KG1 (cell line): Measurements from ENCODE around the gene CAMKMT.
"Not testable (repeated sequence)": the region's sequence is repeated elsewhere in the genome, so short reads cannot be mapped to it uniquely, and the experiment has no call there.

ENCODE experiments used
- DNase-seq: peaks from one replicate; lab custom pipeline; 2025; lab: John Stamatoyannopoulos, UW

The CAMKMT gene

GRCh38 chr2:44505664-44506063 lies 143.9 kb downstream of the CAMKMT start:
- DNase-seq: not testable (repeated sequence)

GRCh38 chr2:44510246-44510645 lies 148.5 kb downstream of the CAMKMT start:
- no peak for DNase-seq

- DNase-seq: no peak
Measured at GRCh38 chr2:44515416-44515815, 153.7 kb downstream of the CAMKMT start.

GRCh38 chr2:44519026-44519425 lies 157.3 kb downstream of the CAMKMT start:
- no peak for DNase-seq

- DNase-seq: no peak
Measured at GRCh38 chr2:44522846-44523245, 161.1 kb downstream of the CAMKMT start.

GRCh38 chr2:44524347-44524926 lies 162.7 kb downstream of the CAMKMT start:
- no peak for DNase-seq

- DNase-seq: no peak
Measured at GRCh38 chr2:44526352-44526751, 164.6 kb downstream of the CAMKMT start.

DNA sequence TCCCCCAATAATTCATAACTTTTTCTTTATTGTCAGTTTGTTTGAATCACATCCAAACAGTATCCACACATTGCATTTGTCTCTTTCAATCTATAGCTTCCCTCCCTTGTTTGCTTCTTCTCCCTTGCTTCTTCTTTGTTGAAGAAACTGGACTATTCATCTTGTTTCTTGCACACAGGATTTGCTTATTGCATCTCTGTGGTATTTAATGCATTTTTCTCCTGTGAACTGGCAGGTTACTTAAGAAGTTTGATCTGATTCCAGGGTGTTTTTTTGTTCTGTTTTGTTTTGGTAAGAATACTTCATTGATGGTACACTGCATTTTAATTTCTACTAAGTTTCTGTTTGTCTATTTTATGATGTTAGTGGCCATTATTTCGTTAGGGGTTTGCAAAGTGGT lies 166.8 kb downstream of the CAMKMT start:
- DNase-seq: no peak

- DNase-seq: no peak
Measured at GRCh38 chr2:44529448-44529847, 167.7 kb downstream of the CAMKMT start.

GRCh38 chr2:44531289-44531688 lies 169.5 kb downstream of the CAMKMT start:
- DNase-seq: no peak

DNA sequence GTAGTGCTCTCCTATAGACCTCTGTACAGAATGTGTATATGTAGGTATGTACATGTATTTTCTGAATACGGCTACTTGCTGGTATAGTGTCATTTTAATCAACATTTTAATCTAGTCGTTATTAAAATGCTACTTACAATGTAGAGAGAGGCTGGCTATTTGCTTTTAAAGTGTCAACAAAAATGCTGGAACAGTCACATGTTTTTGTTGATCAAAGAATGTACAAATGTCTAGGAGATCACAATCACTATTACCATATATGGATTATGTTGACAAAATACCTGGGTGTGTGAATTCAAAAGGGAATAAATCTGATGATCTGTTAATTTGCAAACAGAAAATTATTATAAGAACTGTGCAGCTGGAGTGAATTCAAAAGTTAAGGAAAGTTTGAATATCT lies 170.3 kb downstream of the CAMKMT start:
- DNase-seq: no peak

DNA sequence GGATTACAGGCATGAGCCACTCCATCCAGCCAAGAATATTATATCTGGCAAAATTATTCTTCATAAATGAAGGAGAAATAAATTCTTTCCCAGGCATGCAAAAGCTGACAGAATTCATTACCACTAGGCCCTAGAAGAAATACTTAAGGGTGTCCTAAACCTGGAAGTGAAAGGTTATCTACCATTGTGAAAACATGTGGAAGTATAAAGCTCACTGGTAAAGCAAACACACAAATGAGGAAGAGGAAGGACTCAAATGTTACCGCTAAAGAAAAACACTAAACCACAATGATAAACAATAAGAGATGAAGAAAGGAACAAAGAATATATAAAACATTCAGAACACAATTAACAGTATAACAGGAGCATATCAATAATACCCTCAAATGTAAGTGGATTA lies 171.8 kb downstream of the CAMKMT start:
- no peak for DNase-seq

GRCh38 chr2:44535376-44535775 lies 173.6 kb downstream of the CAMKMT start:
- no peak for DNase-seq

- DNase-seq: no peak
Measured at GRCh38 chr2:44537264-44537663, 175.5 kb downstream of the CAMKMT start.

DNA sequence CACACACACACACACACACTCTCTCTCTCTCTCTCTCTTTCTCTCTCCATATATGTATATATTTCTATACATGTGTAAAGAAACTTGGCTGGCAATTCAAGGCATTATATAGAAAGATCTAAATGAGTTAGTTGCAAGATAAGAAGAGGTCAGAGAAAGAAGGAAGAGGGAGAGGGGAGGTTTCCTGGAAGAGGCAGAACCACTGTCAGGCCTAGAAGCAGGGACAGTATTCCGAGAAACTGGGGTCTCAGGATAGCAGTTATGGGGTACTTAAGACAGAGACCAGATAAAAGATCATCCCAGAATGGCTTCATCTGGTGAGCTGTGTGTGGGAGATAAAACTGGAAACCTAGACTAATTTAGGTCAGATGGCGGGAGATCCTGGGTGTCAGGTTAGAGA lies 180.8 kb downstream of the CAMKMT start:
- DNase-seq: no peak

DNA sequence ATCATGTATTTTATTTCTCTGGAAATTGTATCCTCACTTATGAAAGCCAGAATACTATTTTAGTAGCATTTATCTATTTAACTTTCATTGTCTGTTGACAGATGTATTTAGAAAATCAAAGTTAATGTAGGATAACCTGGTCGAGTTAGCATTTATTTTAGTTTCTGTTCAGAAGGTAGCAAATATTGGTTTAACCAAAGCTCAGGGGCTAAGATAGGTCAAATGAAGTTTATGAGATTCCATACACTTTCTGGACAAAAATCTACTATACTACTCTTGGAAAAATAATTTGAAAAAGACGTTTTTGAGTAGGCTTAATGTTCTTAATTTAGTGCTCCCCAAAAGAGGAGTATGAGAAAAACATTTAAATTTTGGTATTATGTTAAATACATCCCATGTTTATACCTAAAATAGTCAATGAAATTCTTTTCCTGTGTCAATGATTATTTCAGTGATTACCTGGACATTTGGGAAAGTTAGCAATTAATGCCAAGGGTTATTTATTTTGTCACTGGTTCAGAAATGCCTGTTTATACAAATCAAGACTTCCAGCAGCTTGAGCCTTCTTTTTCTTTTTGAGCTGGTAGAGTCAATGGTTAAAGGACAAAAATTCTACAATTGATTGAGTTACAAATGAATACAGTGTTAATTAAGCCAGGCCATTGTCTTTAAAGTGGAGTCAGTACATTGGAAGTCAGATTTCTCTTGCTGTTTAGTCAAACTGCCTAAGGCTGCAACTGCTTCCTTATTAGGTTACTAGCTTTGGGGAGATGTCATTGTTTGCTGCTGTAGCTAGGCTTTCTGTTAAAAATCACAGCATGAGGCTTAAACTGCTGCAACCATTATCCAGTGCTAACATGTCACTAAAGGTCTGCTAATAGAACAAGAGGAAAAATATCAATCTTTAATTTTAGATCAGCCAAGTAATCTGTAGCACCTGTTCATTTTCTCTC lies 182.3 kb downstream of the CAMKMT start:
- DNase-seq: no peak

GRCh38 chr2:44545005-44545404 lies 183.3 kb downstream of the CAMKMT start:
- DNase-seq: no peak

- DNase-seq: no peak
Measured at GRCh38 chr2:44546459-44547127, 184.8 kb downstream of the CAMKMT start.

DNA sequence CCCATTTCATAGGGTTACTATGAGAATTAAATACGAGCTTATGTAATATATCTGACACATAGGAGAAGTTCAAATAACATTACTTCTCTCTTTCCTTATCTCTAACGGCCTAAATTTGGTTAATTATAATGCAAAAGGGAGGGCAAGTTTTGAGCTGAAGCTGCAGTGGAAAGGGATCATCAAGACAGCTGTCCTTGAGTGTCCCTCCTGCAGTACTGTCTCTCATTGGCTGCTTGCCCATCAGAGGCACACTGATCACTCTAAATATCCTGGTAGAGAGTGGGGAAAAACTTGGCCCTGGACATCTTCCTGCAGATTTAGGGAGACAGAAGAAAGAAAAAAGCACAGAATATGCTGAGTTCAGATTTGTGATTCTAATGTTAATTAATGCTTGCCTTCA lies 186.0 kb downstream of the CAMKMT start:
- DNase-seq: no peak

DNA sequence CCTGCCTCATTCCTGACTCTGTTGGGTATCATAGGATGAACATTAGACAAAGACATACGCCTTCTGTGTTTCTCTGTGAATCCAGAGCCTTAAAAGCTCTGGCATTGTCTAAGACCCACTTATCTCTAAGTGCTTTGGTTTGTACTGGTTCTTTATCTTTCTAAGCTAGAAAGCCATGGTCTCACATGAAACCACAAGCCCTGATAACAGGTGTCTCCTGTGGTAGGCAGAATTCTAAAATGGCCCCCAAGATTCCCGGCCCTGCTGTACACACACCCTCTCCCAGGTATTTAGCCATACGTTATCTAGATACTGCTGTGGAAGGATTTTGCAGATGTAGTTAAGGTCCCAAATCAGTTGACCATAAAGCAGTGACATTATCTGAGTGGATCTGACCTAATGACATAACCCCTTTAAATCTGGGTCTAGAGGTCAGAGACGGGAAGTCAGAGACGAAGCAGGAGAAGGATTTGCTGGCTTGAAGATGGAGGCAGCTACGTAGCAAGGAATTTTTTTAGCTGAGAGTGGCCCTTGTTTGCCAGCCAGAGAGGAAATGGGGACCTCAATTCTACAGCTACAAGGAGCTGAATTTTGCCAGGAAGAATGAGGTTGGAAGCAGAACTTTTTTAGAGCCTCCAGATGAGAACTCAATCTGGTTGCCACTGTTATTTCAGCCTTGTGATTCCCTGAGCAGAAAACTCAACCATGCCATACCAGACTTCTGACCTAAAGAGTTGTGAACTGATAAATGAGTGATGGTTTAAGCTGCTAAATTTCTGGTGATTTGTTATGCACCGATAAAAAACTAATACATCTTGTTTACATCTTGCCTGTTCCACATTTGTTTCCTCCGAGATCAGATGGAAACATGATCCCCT lies 186.7 kb downstream of the CAMKMT start:
- DNase-seq: no peak

DNA sequence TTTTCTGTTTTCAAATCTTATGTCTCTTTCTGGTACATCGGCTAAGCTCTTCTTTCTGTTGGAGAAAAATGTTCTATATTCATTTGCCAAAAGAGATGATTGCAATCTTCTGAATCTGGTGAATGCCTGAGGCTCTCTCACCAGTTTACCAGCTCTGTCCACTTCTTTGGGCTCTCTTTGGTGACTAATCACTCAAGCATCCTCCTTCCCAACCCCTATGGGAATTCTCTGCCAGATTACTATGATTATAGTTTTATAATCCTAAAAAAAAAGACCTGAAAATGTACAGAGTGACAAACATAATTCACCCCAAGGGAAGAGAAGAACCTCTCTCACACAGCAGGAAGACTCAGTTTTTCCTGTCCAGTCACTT lies 187.3 kb downstream of the CAMKMT start:
- no peak for DNase-seq

DNA sequence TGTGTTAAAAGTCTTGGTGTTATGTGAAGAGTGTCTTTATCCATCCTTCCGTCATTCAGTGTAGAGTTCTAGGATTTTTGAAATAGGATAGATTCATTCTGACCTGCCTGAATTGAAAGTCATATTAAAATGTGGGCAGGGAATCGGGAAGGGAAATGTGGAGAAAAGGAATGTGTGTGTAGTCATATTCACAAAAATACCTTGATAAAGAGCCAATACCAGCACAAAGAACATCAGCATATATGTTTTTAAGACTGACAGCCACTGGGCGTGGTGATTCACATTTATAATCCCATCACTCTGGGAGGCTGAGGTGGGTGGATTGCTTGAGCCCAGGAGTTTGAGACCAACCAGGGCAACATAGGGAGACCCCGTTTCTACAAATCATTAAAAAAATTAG lies 188.1 kb downstream of the CAMKMT start:
- no peak for DNase-seq
